Measurements from ENCODE around the gene TBC1D14.

Gene TBC1D14

GRCh38 chr4:7044137-7044930 is 134.7 kb downstream of the TBC1D14 start:
- no peak for DNase-seq (ENCODE audit: low read depth)

GRCh38 chr4:7045553-7045952 is 135.9 kb downstream of the TBC1D14 start:
- DNase-seq (ENCODE audit: low read depth): no peak

GRCh38 chr4:7045961-7046921 is 136.6 kb downstream of the TBC1D14 start:
- DNase-seq (ENCODE audit: low read depth): no peak

- no peak for DNase-seq (ENCODE audit: low read depth)
Observed at GRCh38 chr4:7046971-7047370, 137.3 kb downstream of the TBC1D14 start.

GRCh38 chr4:7048642-7049041 is 139.0 kb downstream of the TBC1D14 start:
- DNase-seq (ENCODE audit: low read depth): no peak

- no peak for DNase-seq (ENCODE audit: low read depth)
Observed at GRCh38 chr4:7049295-7049694, 139.7 kb downstream of the TBC1D14 start.

- DNase-seq (ENCODE audit: low read depth): no peak
Observed at GRCh38 chr4:7049739-7050138, 140.1 kb downstream of the TBC1D14 start.

- no peak for DNase-seq (ENCODE audit: low read depth)
Observed at GRCh38 chr4:7050481-7051143, 141.0 kb downstream of the TBC1D14 start.

GRCh38 chr4:7051144-7051495 is 141.5 kb downstream of the TBC1D14 start:
- DNase-seq (ENCODE audit: low read depth): no peak

- DNase-seq (ENCODE audit: low read depth): no peak
Observed at GRCh38 chr4:7051905-7052304, 142.3 kb downstream of the TBC1D14 start.

GRCh38 chr4:7052313-7052712 is 142.7 kb downstream of the TBC1D14 start:
- no peak for DNase-seq (ENCODE audit: low read depth)

- no peak for DNase-seq (ENCODE audit: low read depth)
Observed at GRCh38 chr4:7052923-7053715, 143.5 kb downstream of the TBC1D14 start.

- no peak for DNase-seq (ENCODE audit: low read depth)
Observed at GRCh38 chr4:7054106-7054880, 144.7 kb downstream of the TBC1D14 start.

- DNase-seq (ENCODE audit: low read depth): no peak
Observed at GRCh38 chr4:7055111-7055989, 145.7 kb downstream of the TBC1D14 start.

- DNase-seq (ENCODE audit: low read depth): no peak
Observed at GRCh38 chr4:7055990-7056325, 146.3 kb downstream of the TBC1D14 start.

GRCh38 chr4:7058792-7059191 is 149.2 kb downstream of the TBC1D14 start:
- no peak for DNase-seq (ENCODE audit: low read depth)

GRCh38 chr4:7059662-7060061 is 150.0 kb downstream of the TBC1D14 start:
- DNase-seq (ENCODE audit: low read depth): no peak

GRCh38 chr4:7060346-7061150 is 150.9 kb downstream of the TBC1D14 start:
- DNase-seq (ENCODE audit: low read depth): no peak

- no peak for DNase-seq (ENCODE audit: low read depth)
Observed at GRCh38 chr4:7061815-7062214, 152.2 kb downstream of the TBC1D14 start.
